Adrenal gland (tissue), 12 donors: ENCODE data around the gene IMP4. TPM values are rescaled to one million over a fixed set of nuclear protein-coding genes. Genes with fewer than 3 reads are reported as not detected.

Experiments
- DNase-seq, 7 donors: peaks; one replicate each; pipeline ENCODE4 v3.0.0-alpha.2; 2019 to 2020
- H3K27ac ChIP-seq, 5 donors: fragments of 200-600 bp; sonication (generic) in 4 of 5; 1 replicate in 3 of 5; 2 replicates in 2 of 5; pipeline versions ENCODE4 v1.5.1 to v1.8.0; 2016 to 2020; ENCODE audit warnings: mild to moderate bottlenecking in 1 of 5
- H3K27me3 ChIP-seq: fragments of 200-600 bp; 2 replicates; pipeline ENCODE4 v1.8.0; 2021
- H3K36me3 ChIP-seq, 2 donors: fragments of 200-600 bp; replicated peaks in 1 of 2; 1 replicate in 1 of 2; 2 replicates in 1 of 2; pipeline versions ENCODE4 v1.5.1 to v1.8.0; 2018 to 2022
- H3K4me1 ChIP-seq, 2 donors: fragments of 200-600 bp; replicated peaks in 1 of 2; 1 replicate in 1 of 2; 2 replicates in 1 of 2; pipeline versions ENCODE4 v1.5.1 to v1.8.0; 2018 to 2021
- H3K4me3 ChIP-seq, 4 donors: fragments of 200-600 bp; sonication (generic) in 3 of 4; one replicate each; pipeline ENCODE4 v1.5.1; 2016 to 2018
- H3K9me3 ChIP-seq, 3 donors: fragments of 200-600 bp; sonication (generic) in 1 of 3; replicated peaks in 1 of 3; 1 replicate in 2 of 3; 2 replicates in 1 of 3; pipeline versions ENCODE4 v1.5.1 to v1.8.0; 2016 to 2021
- POLR2A ChIP-seq, 2 donors: fragments of 450-650 bp; IDR thresholded peaks; one replicate each; pipeline ENCODE4 v1.6.1; 2017; ENCODE audit warnings: antibody characterized with exemption in 2 of 2, mild to moderate bottlenecking in 2 of 2, moderate library complexity in 1 of 2
- WGBS, 4 donors: extraction: QIAGEN DNeasy Blood & Tissue Kit in 2 of 4; methylation state at CpG; one replicate each; pipeline versions ENCODE4 v1.1.5 to v1.1.7; 2013 to 2017; 5-methylcytosine and 5-hydroxymethylcytosine counted together
- intact Hi-C, 2 donors: fragments of 100-400 bp; cut with DNase I; formaldehyde crosslinking; loops; one replicate each; pipeline versions ENCODE4 v1.14.1 to v1.15.0; 2022 to 2023
- polyA plus RNA-seq, 3 donors: library from polyadenylated mRNA; stranded (reverse); fragments of 200-250 nt in 2 of 3; fragments of 350-450 nt in 1 of 3; fragmentation: Illumina TruSeq in 1 of 3; extraction: RNeasy Lipid Tissue Mini Kit (QIAGEN cat#74804) in 1 of 3; gene quantifications; one replicate each; pipeline ENCODE4 v1.2.3, GENCODE V29; 2013 to 2014
- total RNA-seq, 9 donors: library from RNA; depleted of rRNA in 4 of 9; stranded (reverse); fragments of >200 nt in 4 of 9; fragments of 120-200 nt in 1 of 9; fragmentation: NEBNext Ultra II Directional in 1 of 9; extraction: Animal tissue kit (Norgen Biotek cat#: 25700) in 1 of 9; gene quantifications; one replicate each; pipeline versions ENCODE4 v1.1.0 to v1.2.4, GENCODE V29; 2013 to 2023
- TF ChIP-seq, protein P1 (sequence below), 6 experiments: fragments of 450-650 bp in 4 of 6; fragments of 200-600 bp in 2 of 6; sonication (generic) in 1 of 6; IDR thresholded peaks; 1 replicate in 5 of 6; 2 replicates in 1 of 6; pipeline versions ENCODE4 v1.5.1 to v1.8.0; 2016 to 2021; ENCODE audit warnings: antibody characterized with exemption in 6 of 6, mild to moderate bottlenecking in 2 of 6, moderate library complexity in 1 of 6
- donor health status: healthy with polysubstance abuse.
- donor health status: Bipolar disorder and iron deficiency.
- donor health status: DM: yes; HTN: yes; CAD: no.
- donor health status: DM: no; HTN: no; CAD: no.
- donor health status: DM: no; HTN: no; CAD: no.
- donor health status: DM: yes; HTN: yes; CAD: no.

The IMP4 gene
- total and polyA plus RNA-seq, 12 donors = 55.8 to 141 (median 85.9) TPM

DNA sequence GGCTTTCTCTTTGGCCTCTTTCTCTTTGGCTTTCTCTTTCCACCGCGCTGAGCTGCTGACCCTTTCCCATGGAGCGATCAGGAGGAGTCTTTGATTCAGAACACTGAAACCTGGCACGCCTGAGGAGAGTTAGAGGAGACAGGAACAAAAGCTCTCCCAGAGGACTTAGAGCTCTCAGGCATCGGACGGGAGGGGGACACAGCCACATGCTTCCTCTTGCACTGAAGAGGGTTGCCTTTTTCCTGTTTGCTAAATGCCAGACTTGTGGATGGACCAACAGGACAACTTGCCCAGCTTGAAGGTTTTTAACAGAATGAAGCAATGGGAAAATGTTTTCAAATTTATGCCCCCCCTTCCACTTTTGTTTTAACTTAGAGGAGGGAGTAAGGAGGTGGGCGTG is 9.5 kb downstream of the IMP4 start:
- Histone ChIP-seq H3K9me3 (no peaks in the 10 kb centered on the region), H3K27ac (no peak overlapping the region), H3K4me1 (peaks cover 8 to 18% of the 10 kb centered on the region in 2 donors), H3K4me3 (no peak overlapping the region), H3K27me3 (no peaks in the 10 kb centered on the region), H3K36me3 (peaks cover 0 to 14% of the 10 kb centered on the region in 2 donors)
- intact Hi-C loops = no loop called here
- peak in 1 of 7 donors; percentile 50 for DNase-seq
- TF ChIP-seq, protein P1, sequence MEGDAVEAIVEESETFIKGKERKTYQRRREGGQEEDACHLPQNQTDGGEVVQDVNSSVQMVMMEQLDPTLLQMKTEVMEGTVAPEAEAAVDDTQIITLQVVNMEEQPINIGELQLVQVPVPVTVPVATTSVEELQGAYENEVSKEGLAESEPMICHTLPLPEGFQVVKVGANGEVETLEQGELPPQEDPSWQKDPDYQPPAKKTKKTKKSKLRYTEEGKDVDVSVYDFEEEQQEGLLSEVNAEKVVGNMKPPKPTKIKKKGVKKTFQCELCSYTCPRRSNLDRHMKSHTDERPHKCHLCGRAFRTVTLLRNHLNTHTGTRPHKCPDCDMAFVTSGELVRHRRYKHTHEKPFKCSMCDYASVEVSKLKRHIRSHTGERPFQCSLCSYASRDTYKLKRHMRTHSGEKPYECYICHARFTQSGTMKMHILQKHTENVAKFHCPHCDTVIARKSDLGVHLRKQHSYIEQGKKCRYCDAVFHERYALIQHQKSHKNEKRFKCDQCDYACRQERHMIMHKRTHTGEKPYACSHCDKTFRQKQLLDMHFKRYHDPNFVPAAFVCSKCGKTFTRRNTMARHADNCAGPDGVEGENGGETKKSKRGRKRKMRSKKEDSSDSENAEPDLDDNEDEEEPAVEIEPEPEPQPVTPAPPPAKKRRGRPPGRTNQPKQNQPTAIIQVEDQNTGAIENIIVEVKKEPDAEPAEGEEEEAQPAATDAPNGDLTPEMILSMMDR (IDR thresholded peaks at IDR 0.05) = no peak
- TF ChIP-seq POLR2A (IDR thresholded peaks at IDR 0.05) = no peak
- 67 to 71% (median 70%) methylated on average over 7 of the region's 7 CpGs for WGBS, 4 donors

DNA sequence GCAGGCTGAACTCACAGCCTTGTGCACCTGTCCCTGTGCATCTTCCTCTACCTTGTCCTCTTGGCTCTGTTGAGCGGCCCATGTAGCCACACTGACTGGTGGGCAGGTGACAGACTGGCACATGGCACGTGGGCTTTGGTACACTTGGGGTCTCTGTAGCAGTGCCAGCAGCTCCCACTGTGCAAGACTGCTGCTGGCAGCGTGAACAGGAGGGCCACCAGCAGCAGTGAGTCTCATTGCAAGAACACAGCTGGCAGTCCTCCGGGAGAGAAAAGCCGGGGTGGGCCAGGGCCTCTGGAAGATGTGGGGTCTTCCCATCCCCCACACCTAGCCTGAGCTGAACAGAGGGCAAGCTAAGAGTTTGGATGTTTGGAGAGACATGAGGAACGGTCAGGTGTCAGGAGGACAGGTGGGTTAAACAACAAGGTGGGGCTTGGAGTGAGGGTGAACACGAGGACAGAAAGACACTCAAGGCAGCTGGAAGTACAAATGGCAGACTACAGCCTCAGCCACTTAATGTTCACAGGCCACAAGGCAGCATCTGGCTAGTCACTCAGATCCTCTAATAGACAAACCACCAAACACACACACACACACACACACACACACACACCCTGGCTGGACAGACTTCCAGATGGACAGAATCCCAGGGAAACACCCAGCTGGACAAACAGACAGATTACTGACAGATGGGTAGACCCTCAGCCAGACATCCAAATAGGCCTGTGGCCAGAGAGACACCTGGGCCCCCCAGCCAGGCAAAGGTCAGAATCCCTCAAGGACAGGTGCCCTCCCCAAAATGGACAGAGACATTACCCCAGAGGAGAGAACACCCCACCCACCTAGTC is 10.8 kb downstream of the IMP4 start:
- no peak overlapping the region for H3K27ac ChIP-seq
- no peaks in the 10 kb centered on the region for H3K9me3 ChIP-seq
- H3K27me3 ChIP-seq = no peaks in the 10 kb centered on the region
- DNase-seq = peak in 1 of 7 donors; percentile 43
- WGBS, 4 donors = 84 to 99% (median 92%) methylated on average over 7 of the region's 7 CpGs
- TF ChIP-seq, protein P1 (IDR thresholded peaks at IDR 0.05) = no peak
- TF ChIP-seq POLR2A (IDR thresholded peaks at IDR 0.05) = no peak
- H3K36me3 ChIP-seq = peaks cover 0 to under 1% of the 10 kb centered on the region in 2 donors
- H3K4me3 ChIP-seq = no peak overlapping the region
- peaks cover 8 to 18% of the 10 kb centered on the region in 2 donors for H3K4me1 ChIP-seq
- intact Hi-C loops = no loop called here

- 38 to 61% (median 53%) methylated on average over 1 of the region's 1 CpG; no CpG with 5 or more reads in 1 of the 4 donors for WGBS, 4 donors
- intact Hi-C loops = no loop called here
- no peak overlapping the region for H3K4me3 ChIP-seq
- no peaks in the 10 kb centered on the region for H3K36me3 ChIP-seq
- DNase-seq = no peak
- no peak overlapping the region for H3K27ac ChIP-seq
- H3K27me3 ChIP-seq = no peaks in the 10 kb centered on the region
- H3K9me3 ChIP-seq = no peaks in the 10 kb centered on the region
- TF ChIP-seq, protein P1 (IDR thresholded peaks at IDR 0.05) = no peak
- no peak for TF ChIP-seq POLR2A (IDR thresholded peaks at IDR 0.05)
- peaks cover 8 to 18% of the 10 kb centered on the region in 2 donors for H3K4me1 ChIP-seq
Observed at GRCh38 chr2:130354139-130354428, 11.4 kb downstream of the IMP4 start.

- H3K4me1 ChIP-seq = peaks cover 8 to 18% of the 10 kb centered on the region in 2 donors
- H3K27ac ChIP-seq = peak overlapping the region in 4 of 5 donors; percentile 62 to 87 (median 75)
- 13 to 47% (median 21%) methylated on average over 7 to 21 of the region's 21 CpGs for WGBS, 4 donors
- H3K4me3 ChIP-seq = peak overlapping the region; percentile 5 to 93 (median 70)
- no peaks in the 10 kb centered on the region for H3K36me3 ChIP-seq
- peak in 3 of 7 donors; percentile 26 to 58 (median 36) for DNase-seq
- no peaks in the 10 kb centered on the region for H3K9me3 ChIP-seq
- no peaks in the 10 kb centered on the region for H3K27me3 ChIP-seq
- intact Hi-C loops = no loop called here
- TF ChIP-seq, protein P1 (IDR thresholded peaks at IDR 0.05) = no peak
- no peak for TF ChIP-seq POLR2A (IDR thresholded peaks at IDR 0.05)
Observed at GRCh38 chr2:130355172-130355577, 12.5 kb downstream of the IMP4 start.
